Tibial nerve (tissue), 4 donors: Measurements from ENCODE around the gene ABCG5. TPM values are rescaled to one million over a fixed set of nuclear protein-coding genes. Genes with fewer than 3 reads are reported as not detected.

Experiments
- DNase-seq, 2 donors: peaks; one replicate each; pipeline ENCODE4 v3.0.0-alpha.2; 2019; ENCODE audit warnings: low spot score in 2 of 2
- H3K27ac ChIP-seq, 4 donors: fragments of 200-600 bp; sonication (generic) in 3 of 4; one replicate each; pipeline ENCODE4 v1.5.1; 2017 to 2019; ENCODE audit warnings: mild to moderate bottlenecking in 1 of 4
- H3K27me3 ChIP-seq, 2 donors: fragments of 200-600 bp; sonication (generic) in 1 of 2; one replicate each; pipeline versions ENCODE4 v1.5.1 to v1.6.0; 2017 to 2019
- H3K36me3 ChIP-seq, 3 donors: fragments of 200-600 bp; sonication (generic); one replicate each; pipeline ENCODE4 v1.5.1; 2018 to 2019
- H3K4me1 ChIP-seq, 4 donors: fragments of 200-600 bp; sonication (generic) in 3 of 4; one replicate each; pipeline ENCODE4 v1.5.1; 2017 to 2019
- H3K4me3 ChIP-seq, 4 donors: fragments of 200-600 bp; sonication (generic) in 3 of 4; one replicate each; pipeline ENCODE4 v1.5.1; 2017 to 2019; ENCODE audit warnings: mild to moderate bottlenecking in 1 of 4, moderate library complexity in 1 of 4
- H3K9me3 ChIP-seq, 4 donors: fragments of 200-600 bp; sonication (generic) in 3 of 4; one replicate each; pipeline ENCODE4 v1.5.1; 2017 to 2019
- EP300 ChIP-seq, 2 donors: sonication (generic); formaldehyde crosslinking; IDR thresholded peaks; one replicate each; pipeline ENCODE4 v1.6.1; 2017; ENCODE audit warnings: antibody characterized with exemption in 2 of 2, mild to moderate bottlenecking in 1 of 2
- POLR2A ChIP-seq, 2 donors: fragments of 450-650 bp; IDR thresholded peaks; one replicate each; pipeline ENCODE4 v1.6.1; 2017; ENCODE audit warnings: antibody characterized with exemption in 2 of 2, mild to moderate bottlenecking in 2 of 2, moderate library complexity in 2 of 2
- WGBS, 2 donors: methylation state at CpG; one replicate each; pipeline ENCODE4 v1.1.5; 2018; 5-methylcytosine and 5-hydroxymethylcytosine counted together
- total RNA-seq, 4 donors: library from RNA; depleted of rRNA; stranded (reverse); fragments of >200 nt; gene quantifications; one replicate each; pipeline ENCODE4 v1.1.0, GENCODE V29; 2016
- TF ChIP-seq, protein P1 (sequence below), 5 experiments: fragments of 200-600 bp in 3 of 5; fragments of 450-650 bp in 2 of 5; sonication (generic) in 3 of 5; IDR thresholded peaks; one replicate each; pipeline ENCODE4 v1.5.1; 2016 to 2019; ENCODE audit warnings: antibody characterized with exemption in 5 of 5, mild to moderate bottlenecking in 3 of 5, moderate library complexity in 2 of 5

The ABCG5 gene
- total RNA-seq, 4 donors from 2014 or later: not detected

GRCh38 chr2:43812006-43812405 lies 26.6 kb downstream of the ABCG5 start:
- WGBS, 2 donors: 66 to 93% methylated on average over 2 of the region's 2 CpGs
- Histone ChIP-seq H3K4me3 (no peak overlapping the region), H3K27ac (no peak overlapping the region), H3K9me3 (no peaks in the 10 kb centered on the region), H3K4me1 (no peaks in the 10 kb centered on the region), H3K27me3 (no peaks in the 10 kb centered on the region), H3K36me3 (peaks cover 0 to 54% (median 4%) of the 10 kb centered on the region in 3 donors)
- TF ChIP-seq EP300 (IDR thresholded peaks at IDR 0.05): no peak
- TF ChIP-seq, protein P1, sequence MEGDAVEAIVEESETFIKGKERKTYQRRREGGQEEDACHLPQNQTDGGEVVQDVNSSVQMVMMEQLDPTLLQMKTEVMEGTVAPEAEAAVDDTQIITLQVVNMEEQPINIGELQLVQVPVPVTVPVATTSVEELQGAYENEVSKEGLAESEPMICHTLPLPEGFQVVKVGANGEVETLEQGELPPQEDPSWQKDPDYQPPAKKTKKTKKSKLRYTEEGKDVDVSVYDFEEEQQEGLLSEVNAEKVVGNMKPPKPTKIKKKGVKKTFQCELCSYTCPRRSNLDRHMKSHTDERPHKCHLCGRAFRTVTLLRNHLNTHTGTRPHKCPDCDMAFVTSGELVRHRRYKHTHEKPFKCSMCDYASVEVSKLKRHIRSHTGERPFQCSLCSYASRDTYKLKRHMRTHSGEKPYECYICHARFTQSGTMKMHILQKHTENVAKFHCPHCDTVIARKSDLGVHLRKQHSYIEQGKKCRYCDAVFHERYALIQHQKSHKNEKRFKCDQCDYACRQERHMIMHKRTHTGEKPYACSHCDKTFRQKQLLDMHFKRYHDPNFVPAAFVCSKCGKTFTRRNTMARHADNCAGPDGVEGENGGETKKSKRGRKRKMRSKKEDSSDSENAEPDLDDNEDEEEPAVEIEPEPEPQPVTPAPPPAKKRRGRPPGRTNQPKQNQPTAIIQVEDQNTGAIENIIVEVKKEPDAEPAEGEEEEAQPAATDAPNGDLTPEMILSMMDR (IDR thresholded peaks at IDR 0.05): no peak
- no peak for TF ChIP-seq POLR2A (IDR thresholded peaks at IDR 0.05)
- DNase-seq: no peak

DNA sequence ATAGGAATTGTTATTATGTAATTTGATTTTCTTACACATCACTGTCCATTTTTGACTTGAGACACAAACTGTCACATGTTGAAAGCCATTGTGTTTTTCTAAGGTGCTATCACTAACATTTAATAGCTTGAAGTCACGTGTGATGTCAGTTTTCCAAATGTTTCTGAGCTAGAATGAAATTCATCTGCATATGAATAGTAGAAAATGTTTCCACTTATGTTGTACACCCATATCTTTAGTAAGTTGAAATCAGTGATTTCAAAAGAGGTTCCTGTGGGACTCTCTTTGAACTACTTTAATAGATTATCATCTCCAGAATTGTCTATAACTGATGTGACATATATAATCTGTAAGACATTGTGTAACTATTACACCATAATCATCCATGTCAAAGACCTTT lies 27.8 kb downstream of the ABCG5 start:
- Histone ChIP-seq H3K4me1 (no peaks in the 10 kb centered on the region), H3K9me3 (no peaks in the 10 kb centered on the region), H3K4me3 (no peak overlapping the region), H3K27me3 (no peaks in the 10 kb centered on the region), H3K27ac (no peak overlapping the region), H3K36me3 (peaks cover 0 to 62% (median 4%) of the 10 kb centered on the region in 3 donors)
- DNase-seq: no peak
- TF ChIP-seq, protein P1 (IDR thresholded peaks at IDR 0.05): no peak
- TF ChIP-seq EP300 (IDR thresholded peaks at IDR 0.05) (no peak), POLR2A (IDR thresholded peaks at IDR 0.05) (no peak)
- WGBS, 2 donors: 66 to 69% methylated on average over 1 of the region's 1 CpG

DNA sequence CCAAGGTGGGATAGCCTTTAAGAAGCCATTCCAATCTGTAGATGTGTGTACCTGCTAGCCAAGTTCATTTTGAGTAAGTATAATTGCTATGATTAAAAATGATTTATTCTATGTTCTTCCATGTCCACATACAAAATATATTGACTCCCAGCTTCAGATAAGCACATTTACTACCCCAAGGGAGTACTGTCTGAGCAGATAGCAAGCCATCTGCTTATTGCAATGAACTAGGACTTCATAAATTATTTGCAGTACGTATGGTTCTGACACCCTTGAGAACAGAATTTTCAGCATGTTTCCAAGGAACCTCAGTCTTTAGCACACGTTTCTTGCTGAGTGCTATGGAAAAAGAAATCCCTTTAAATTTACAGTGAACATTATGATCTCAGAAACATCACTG lies 28.2 kb downstream of the ABCG5 start:
- Histone ChIP-seq H3K9me3 (no peaks in the 10 kb centered on the region), H3K4me3 (no peak overlapping the region), H3K27ac (no peak overlapping the region), H3K27me3 (no peaks in the 10 kb centered on the region), H3K36me3 (peaks cover 0 to 64% (median 4%) of the 10 kb centered on the region in 3 donors), H3K4me1 (no peaks in the 10 kb centered on the region)
- 60 to 61% methylated on average over 2 of the region's 2 CpGs for WGBS, 2 donors
- DNase-seq: no peak
- TF ChIP-seq, protein P1 (IDR thresholded peaks at IDR 0.05): no peak
- TF ChIP-seq POLR2A (IDR thresholded peaks at IDR 0.05): no peak
- TF ChIP-seq EP300 (IDR thresholded peaks at IDR 0.05): no peak

- TF ChIP-seq POLR2A (IDR thresholded peaks at IDR 0.05) (no peak), EP300 (IDR thresholded peaks at IDR 0.05) (no peak)
- TF ChIP-seq, protein P1 (IDR thresholded peaks at IDR 0.05): no peak
- Histone ChIP-seq H3K9me3 (no peaks in the 10 kb centered on the region), H3K4me3 (no peak overlapping the region), H3K27me3 (no peaks in the 10 kb centered on the region), H3K36me3 (peaks cover 0 to 78% (median 4%) of the 10 kb centered on the region in 3 donors), H3K27ac (no peak overlapping the region), H3K4me1 (no peaks in the 10 kb centered on the region)
- DNase-seq: no peak
- WGBS, 2 donors: 85 to 86% methylated on average over 2 of the region's 2 CpGs
These were observed 32.0 kb downstream of the ABCG5 start for GRCh38 chr2:43806719-43807031.

DNA sequence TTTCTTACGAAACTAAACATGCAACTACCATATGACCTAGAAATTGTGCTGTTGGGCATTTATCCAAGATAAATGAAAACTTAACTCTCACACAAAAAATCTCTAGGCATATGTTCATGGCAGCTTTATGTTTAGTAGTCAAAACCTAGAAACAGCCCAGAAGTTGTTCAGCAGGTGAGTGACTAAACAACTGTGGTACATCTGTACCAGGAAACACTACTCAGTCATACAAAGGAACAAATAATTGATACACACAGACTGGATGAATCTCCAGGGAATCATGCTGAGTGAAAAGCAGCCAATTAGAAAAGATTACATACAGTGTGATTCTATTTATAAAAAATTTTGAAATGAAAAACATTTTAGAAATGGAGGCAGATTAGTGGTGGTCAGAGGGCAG lies 35.5 kb downstream of the ABCG5 start:
- DNase-seq: no peak
- peaks cover 0 to 50% (median 0%) of the 10 kb centered on the region in 3 donors for H3K36me3 ChIP-seq
- no peaks in the 10 kb centered on the region for H3K4me1 ChIP-seq
- no peaks in the 10 kb centered on the region for H3K27me3 ChIP-seq
- no peak overlapping the region for H3K27ac ChIP-seq
- 73 to 74% methylated on average over 1 of the region's 1 CpG for WGBS, 2 donors
- H3K9me3 ChIP-seq: no peaks in the 10 kb centered on the region
- no peak for TF ChIP-seq POLR2A (IDR thresholded peaks at IDR 0.05)
- TF ChIP-seq, protein P1 (IDR thresholded peaks at IDR 0.05): no peak
- no peak for TF ChIP-seq EP300 (IDR thresholded peaks at IDR 0.05)
- no peak overlapping the region for H3K4me3 ChIP-seq
